Activated CD4-positive, alpha-beta T cell treated with anti-CD3 and anti-CD28 coated beads, Interleukin-10, Interleukin-2, amounts not matched to agents 100 ng/mL and 50 ng/mL, durations not matched to agents 16 hours and 8 hours (primary cell): ENCODE data around the gene VPS35L.

Experiments
- DNase-seq: peaks from one replicate; pipeline ENCODE4 v3.0.0-alpha.2; 2020

VPS35L gene

GRCh38 chr16:19696961-19697360 lies 141.5 kb downstream of the VPS35L start:
- no peak for DNase-seq

DNA sequence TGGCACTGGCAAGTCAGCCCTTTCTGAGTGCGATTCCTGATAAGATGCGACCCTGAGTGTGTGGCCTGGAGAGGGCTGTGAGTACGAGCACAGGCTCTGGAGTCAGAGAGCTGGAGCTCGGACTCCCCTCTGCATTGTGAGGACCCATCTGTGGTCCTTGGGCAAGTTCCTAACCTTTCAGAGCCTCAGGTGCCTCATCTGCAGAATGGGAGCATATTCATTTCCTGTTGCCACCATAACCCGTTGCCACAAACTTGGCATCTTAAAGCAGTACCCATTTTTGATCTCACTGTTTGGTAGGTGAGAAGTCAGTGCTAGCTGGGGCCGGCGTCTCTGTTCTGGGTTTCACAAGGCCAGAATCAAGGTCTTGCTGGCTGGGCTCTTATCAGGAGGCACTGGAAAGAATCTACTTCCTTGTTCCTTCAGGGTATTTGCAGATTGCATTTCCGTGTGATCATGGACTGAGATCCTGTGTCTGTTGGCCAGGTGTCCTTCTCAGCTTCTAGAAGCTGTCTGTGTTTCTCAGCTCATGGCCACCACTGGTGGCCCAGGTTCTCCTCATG lies 142.3 kb downstream of the VPS35L start:
- DNase-seq, result no peak

GRCh38 chr16:19698480-19699465 lies 143.3 kb downstream of the VPS35L start:
- DNase-seq, result no peak

- DNase-seq, result no peak
Observed at GRCh38 chr16:19699472-19699871, 144.0 kb downstream of the VPS35L start.

- no peak for DNase-seq
Observed at GRCh38 chr16:19700319-19700781, 144.8 kb downstream of the VPS35L start.

- no peak for DNase-seq
Observed at GRCh38 chr16:19701091-19701490, 145.6 kb downstream of the VPS35L start.

DNA sequence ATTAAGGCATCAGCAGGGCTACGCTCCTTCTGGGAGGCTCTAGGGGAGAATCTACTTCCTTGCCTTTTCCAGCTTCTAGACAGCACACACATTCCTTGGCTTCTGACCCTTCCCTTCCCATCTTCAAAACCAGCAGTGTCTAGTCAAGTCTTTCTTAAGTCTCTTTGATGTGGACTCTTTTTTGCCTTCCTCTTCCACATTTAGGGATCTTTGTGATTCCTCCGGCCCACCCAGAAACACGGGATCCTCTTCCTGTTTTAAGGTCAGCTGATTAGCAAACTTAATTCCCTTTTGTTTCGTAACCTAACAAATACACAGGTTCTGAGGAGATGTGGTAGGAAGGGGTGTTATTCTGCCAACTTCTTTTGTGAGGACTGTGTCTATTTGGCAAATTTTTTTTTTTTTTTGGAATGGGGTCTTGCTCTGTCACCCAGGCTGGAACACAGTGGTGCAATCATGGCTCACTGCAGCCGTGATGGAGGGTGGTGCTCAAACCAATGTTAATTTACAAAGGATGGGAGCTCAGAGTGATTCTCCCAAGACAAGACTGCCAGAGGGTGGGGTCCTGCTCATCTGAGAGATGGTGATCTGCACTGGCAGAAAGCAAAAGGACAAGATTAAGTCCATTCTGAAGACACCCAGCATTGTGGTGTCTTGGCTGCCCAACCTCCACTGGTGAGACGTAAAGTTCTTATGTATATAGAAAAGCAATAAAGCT lies 147.8 kb downstream of the VPS35L start:
- no peak for DNase-seq

DNA sequence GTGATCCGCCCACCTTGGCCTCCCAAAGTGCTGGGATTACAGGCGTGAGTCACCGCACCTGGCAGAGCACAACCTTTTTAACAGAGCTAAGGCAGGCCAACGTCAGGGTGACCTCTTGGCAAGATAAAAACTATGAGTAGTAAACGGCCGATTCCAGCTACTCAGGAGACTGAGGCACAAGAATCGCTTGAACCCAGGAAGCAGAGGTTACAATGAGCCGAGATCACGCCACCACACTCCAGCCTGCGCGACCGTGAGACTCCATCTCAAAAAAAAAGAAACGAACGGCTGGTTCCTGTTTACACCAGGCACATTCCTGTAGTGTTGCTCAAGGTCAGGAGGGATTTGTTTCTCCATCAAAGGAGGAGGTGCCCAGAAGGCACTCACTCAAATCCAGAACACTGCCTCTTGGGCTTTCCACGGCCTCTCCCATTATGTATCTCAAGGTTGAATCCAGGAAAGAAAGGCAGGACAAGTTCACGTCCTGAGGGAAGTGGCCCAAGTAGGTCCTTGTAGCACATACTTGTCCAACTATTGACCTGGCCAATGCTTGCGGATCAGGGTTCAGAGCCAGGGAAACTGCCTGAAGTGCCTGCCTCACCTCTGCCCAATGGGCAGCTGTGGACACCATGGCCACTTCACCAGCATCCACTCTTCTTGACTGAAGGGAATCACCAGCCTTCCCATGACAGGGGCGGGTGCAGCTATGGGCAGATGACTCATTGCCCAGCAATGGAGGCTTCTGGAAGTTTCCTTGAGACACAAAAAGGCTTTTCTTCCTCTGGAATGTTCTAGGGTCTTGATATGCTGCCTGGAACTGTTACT lies 149.0 kb downstream of the VPS35L start:
- no peak for DNase-seq

DNA sequence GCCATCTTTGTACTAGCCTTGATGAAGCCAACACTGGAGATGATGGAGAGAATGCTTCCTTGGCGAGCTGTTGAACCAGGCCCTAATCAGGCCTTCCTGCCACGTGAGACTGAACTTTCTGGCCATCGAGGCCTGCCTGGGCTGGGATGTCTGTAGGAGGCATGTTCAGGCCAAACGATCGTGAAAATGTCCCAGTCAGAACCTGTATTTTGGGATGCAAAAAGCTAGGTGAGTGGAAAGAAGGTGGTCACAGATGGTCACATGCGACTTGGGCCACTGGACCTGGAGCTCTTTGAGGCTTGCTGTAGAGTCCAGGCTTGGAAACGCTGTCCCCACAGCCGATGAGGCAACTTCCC lies 149.6 kb downstream of the VPS35L start:
- no peak for DNase-seq

DNA sequence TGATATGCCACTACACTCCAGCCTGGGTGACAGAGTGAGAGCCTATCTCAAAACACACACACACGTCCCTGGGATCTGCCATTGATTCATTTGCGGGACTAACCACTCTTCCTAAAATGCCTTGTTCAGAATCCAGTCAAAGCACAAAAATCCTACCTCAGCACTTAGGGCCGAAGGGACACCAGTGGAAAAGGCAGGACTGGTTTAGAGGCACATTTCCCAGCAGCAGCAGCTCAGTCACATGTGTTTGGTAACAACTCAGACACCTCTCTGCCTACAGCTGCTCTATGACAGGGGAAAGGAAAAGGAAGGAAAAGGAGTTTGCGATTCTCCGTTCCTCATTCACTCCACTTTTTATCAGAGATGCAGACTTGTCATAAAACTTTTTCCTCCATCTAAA lies 150.3 kb downstream of the VPS35L start:
- DNase-seq, result no peak

DNA sequence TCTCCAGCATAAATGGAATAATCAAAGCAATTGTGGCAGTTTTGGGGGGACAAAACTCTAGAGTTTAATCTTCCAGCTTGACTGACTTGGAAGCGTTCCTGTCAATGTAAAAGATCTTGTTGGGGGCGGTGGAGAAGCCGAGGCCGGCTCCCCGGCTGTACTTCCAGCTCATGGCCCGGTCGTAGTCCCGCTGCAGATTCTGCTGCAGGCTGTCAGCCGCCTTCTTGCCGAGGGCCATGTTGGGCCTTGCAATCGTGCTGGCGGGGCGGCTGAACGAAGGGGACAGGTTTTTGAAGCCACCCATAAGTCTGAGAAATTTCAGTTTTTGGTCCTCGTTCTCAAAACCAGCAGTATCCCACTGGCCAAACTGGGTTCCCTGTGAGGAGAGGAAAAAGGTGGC lies 151.3 kb downstream of the VPS35L start:
- no peak for DNase-seq

DNA sequence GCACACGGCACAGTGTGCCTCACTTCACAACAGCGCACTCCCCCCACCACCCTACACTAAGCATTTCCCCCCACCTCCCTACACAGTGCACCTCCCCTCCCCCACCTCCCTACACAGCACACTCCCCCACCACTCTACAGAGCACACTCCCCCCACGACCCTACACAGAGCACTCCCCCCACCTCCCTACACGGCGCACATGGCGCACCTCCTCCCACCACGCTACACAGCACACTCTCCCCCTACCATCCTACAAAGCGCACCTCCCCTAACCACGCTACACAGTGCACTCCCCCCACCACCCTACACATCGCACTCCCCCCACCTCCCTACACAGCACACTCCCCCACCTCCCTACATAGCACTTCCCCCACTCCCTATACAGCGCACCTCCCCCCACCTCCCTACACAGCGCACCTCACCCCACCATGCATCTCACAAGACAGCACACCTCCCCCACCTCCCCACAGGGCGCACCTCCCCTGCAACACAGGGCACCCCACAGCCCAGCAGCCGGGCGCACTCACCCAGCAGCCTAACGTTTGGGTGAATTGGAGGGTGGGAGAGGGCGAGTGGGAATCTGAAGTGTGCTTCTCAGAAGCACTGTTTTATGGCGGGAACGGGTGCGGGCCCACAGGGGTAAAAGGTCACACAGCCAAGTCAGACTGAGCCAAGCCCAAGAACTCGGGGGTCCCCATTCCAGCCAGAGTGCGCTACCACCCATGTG lies 152.2 kb downstream of the VPS35L start:
- no peak for DNase-seq

DNA sequence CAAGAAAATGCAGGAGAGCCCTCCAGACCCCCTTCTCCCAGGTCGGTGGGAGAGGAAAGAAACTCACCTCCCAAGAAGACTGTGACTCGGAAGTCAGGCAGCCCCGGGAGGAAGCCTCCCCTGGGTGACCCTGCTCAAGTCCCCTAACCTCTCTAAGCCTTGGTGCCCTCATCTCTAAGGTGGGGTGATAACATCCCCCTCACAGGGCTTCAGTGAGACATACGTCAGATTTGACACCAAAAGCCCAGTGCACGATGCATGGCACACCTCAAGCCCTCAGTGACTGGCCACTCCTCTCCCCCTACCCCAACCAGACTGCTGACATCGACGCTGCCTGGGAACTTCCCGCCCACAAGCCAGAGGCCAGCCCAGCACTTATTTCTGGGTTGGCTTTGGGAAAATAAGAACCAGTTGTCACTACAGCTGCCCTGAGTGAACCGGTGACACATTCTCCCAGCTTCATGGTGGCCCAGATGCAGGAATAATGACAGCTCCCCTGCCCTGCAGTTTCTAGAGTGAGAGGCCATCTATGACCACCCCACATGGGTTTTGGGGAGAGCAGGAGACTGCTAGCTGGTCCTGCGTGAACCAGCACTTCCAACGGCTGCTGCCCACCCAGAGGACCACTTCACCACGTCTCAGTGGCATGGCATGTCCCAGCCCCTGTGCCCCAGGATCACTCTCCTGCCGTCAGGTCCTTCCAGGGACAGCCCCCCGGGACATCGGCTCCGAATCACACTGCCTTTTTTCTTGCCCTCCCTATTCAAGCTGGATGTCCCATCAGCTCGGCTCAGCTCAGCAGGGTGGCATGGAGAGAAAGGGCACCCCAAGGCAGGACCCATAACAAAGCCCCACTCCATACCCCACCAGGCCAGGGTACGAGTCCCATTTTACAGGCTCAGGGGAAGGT lies 153.0 kb downstream of the VPS35L start:
- no peak for DNase-seq

GRCh38 chr16:19709381-19710136 lies 154.1 kb downstream of the VPS35L start:
- no peak for DNase-seq

DNA sequence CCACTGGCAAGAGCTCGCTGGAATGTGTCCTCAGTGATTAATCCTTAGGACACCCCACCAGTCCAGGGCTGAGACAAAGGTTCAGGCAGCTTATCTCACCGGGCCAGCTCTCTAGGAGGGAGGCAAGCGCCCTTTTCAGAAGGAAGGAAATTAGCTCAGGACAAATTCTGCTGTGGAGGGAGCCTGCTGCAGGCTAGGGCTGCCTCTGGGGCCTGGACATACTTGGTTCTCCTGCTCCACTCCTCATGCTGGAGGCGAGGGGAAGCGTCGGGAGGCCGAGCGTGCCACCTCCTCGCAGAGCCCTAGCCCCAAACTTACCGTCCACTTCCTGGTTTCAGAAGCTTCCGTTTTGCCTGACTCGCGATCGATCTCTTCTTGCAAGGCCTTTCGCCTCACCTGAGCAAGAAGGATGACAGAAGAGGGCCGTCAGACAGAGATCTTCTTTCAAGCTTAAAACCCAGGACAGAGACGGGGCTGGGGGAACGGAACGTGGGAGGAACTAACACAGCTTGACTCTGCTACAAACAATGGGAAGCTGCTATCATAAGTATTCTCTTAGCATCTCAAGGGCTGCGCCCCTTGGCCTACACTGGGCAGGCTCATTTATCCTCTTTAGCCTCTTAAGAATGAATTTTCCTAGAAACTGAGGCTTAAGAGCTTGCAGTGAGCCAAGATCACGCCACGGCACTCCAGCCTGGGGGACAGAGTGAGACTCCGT lies 154.8 kb downstream of the VPS35L start:
- no peak for DNase-seq

DNA sequence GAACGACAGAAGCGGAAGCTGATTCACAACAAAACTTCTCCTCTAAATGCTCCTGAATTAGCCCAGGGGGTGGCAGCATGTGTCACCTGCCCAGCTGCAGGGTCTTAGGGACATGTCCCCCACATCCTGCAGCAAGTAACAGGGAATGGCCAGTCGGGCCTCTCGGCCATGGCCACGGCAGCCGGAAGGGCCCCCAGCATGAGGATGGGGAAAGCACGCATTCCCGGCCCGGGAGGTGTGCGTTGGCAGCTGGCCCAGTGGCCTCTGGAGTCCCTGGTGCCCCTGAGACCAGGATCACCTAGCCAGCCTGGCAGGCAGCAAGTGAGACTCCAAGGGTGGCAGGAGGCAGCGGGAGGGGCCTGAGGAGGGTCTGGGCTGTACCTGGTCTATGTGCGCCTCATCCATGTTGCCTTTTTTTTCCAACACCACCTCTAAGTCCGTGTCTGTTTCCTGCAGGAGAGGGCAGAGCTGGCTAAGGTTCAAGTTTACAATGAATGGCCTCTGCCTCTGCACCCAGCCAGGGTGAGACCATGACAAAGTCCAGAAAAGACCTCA lies 155.6 kb downstream of the VPS35L start:
- no peak for DNase-seq

- no peak for DNase-seq
Observed at GRCh38 chr16:19711643-19712042, 156.1 kb downstream of the VPS35L start.

DNA sequence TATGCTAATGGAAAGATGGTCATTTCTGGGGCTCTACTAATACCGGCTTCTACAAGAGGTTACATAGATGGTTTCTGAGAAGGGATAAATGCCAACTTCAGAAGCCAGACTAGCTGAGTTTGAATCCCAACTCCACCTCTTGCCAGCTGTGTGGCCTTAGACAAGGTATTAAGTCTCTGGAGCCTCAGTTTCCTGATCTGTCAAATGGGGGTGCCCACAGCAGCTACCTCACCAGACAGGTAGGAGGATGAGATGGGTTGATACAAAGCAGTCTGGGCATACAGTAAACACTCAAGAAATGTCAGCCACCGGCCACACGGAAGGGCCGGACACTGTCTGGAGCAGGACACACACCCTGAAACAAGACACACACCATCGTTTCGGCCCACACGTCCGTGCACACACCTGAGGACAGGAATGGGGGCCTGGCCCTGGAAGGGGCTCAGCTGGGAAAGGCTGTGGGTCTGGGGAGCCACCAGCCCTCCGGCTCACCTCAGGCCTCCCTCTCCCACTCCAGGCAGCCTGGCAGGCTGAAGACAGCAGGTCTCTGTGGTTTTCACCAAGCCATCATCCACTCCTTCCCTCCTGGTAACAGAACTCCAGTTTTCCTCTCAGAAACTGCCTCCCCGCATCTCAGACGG lies 157.0 kb downstream of the VPS35L start:
- no peak for DNase-seq

- DNase-seq, result no peak
Observed at GRCh38 chr16:19713697-19714096, 158.2 kb downstream of the VPS35L start.
